Measurements from ENCODE around the gene TTLL5. TPM values are rescaled to one million over a fixed set of nuclear protein-coding genes. Genes with fewer than 3 reads are reported as not detected.

Gene TTLL5
- polyA plus RNA-seq, 1 of the 3 experiments (the other 2 are of a cell fraction) = 9.6 TPM

- WGBS (ENCODE audit: low lambda C conversion rate) = 93% methylated on average over 13 of the region's 15 CpGs
Measured at GRCh38 chr14:75971509-75971908, 310.5 kb downstream of the TTLL5 start.

More at GRCh38 chr14:75971509-75971908, 310.5 kb downstream of the TTLL5 start:
- Histone ChIP-seq H4K20me1 (ENCODE audit: insufficient read depth) (no peaks in the 10 kb centered on the region), H3K9me3 (no peaks in the 10 kb centered on the region), H3K4me1 (ENCODE audit: control insufficient read depth in 1 of 2, insufficient read depth in 2 of 2, low read depth in 1 of 2, low read length in 1 of 2) (peaks cover 0 to 23% of the 10 kb centered on the region in 2 experiments; a peak in 2 of 4 replicates), H3K27me3 (ENCODE audit: insufficient read depth) (no peaks in the 10 kb centered on the region), H3F3A (replicated peaks; ENCODE audit: insufficient read depth) (no peaks in the 10 kb centered on the region), H3K36me3 (replicated peaks in 1 of 2; ENCODE audit: control insufficient read depth in 1 of 2, insufficient read depth in 2 of 2, low read length in 1 of 2) (no peaks in the 10 kb centered on the region), H3K4me2 (no peak overlapping the region), H3K9me2 (no peaks in the 10 kb centered on the region), H3K4me3 (ENCODE audit: low read depth in 2 of 2, low read length in 1 of 2) (no peak overlapping the region), H3K9ac (no peak overlapping the region), H2AFZ (ENCODE audit: low read depth) (no peak overlapping the region), H3K27ac (ENCODE audit: low read depth in 2 of 2, low read length in 1 of 2) (peak overlapping the region in 1 of 2 experiments; percentile 90; a peak in 1 of 4 replicates), H3K79me2 (ENCODE audit: insufficient read depth) (no peaks in the 10 kb centered on the region)
- ChIA-PET POLR2A (no interaction called here), CTCF (interaction anchor here (1.3 to 19.6 kb wide), 4 partner anchors 9 to 262 kb away, joined by 4 to 550 read pairs (median 34); partner anchors contain the start of gene TGFB3)
- no peak for DNase-seq
- TF ChIP-seq GATA2 (CRISPR knock-in tag; IDR thresholded peaks at IDR 0.05) (no peak), RFX5 (IDR thresholded peaks at IDR 0.05; ENCODE audit: low read length) (no peak), TEAD4 (IDR thresholded peaks at IDR 0.05; ENCODE audit: borderline replicate concordance, insufficient read depth) (no peak), RXRA (IDR thresholded peaks at IDR 0.05; ENCODE audit: borderline replicate concordance, low read depth) (no peak), IRF3 (IDR thresholded peaks at IDR 0.05; ENCODE audit: low read depth, low read length) (no peak), EP300 (IDR thresholded peaks at IDR 0.05; ENCODE audit: borderline replicate concordance in 1 of 2, low read depth in 1 of 2, low read length in 1 of 2) (no peak), MAX (IDR thresholded peaks at IDR 0.05; ENCODE audit: low read depth) (no peak), JUND (IDR thresholded peaks at IDR 0.05) (no peak), USF1 (IDR thresholded peaks at IDR 0.05; ENCODE audit: borderline replicate concordance, low read depth) (no peak), FOXJ3 (CRISPR knock-in tag; IDR thresholded peaks at IDR 0.05) (no peak), FOXM1 (IDR thresholded peaks at IDR 0.05; ENCODE audit: low read depth) (no peak), PBX3 (IDR thresholded peaks at IDR 0.05) (no peak), USF2 (IDR thresholded peaks at IDR 0.05; ENCODE audit: borderline replicate concordance, low read depth, low read length) (no peak), NFIC (IDR thresholded peaks at IDR 0.05; ENCODE audit: borderline replicate concordance) (no peak), SMC3 (IDR thresholded peaks at IDR 0.05; ENCODE audit: low read depth, low read length) (no peak)

Measured in SK-N-SH (cell line).